OCI-LY7 (cell line): ENCODE results near the gene PDXP.

ENCODE experiments used
- EZH2phosphoT487 ChIP-seq: fragments of 200-600 bp; sonication (generic); IDR thresholded peaks from 2 replicates; pipeline ENCODE4 v1.6.1; 2018; ENCODE audit warnings: low read depth, borderline replicate concordance, mild to moderate bottlenecking, mixed run types, antibody characterized with exemption, low read length, moderate library complexity, mixed read lengths
- TF ChIP-seq, protein P1 (sequence below): fragments of 200-600 bp; sonication (generic); conservative IDR thresholded peaks from 2 replicates; pipeline ENCODE4 v1.5.1; 2014; ENCODE audit warnings: mild to moderate bottlenecking, antibody characterized with exemption, low read length, moderate library complexity, mixed read lengths

DNA sequence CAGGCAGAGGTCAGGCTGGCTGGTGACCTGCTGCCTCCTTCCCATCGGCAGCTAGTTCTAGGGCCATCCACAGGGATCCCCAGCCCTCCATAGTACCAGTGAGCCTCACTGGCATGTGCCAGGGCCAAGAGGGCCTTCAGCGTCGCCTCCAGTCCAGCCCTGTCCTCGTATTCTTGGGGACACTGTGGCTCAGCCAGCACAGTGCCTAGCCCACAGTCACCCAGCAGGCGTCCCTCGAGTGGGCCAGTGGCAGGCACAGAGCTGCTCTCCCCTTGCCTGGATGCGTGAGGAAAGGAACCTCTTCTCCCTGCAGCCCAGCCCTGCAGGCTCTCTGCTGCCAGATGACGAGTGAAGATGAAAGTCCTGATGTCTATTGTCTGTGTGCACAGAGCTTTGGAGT is 29.7 kb upstream of the PDXP start:
- TF ChIP-seq, protein P1, sequence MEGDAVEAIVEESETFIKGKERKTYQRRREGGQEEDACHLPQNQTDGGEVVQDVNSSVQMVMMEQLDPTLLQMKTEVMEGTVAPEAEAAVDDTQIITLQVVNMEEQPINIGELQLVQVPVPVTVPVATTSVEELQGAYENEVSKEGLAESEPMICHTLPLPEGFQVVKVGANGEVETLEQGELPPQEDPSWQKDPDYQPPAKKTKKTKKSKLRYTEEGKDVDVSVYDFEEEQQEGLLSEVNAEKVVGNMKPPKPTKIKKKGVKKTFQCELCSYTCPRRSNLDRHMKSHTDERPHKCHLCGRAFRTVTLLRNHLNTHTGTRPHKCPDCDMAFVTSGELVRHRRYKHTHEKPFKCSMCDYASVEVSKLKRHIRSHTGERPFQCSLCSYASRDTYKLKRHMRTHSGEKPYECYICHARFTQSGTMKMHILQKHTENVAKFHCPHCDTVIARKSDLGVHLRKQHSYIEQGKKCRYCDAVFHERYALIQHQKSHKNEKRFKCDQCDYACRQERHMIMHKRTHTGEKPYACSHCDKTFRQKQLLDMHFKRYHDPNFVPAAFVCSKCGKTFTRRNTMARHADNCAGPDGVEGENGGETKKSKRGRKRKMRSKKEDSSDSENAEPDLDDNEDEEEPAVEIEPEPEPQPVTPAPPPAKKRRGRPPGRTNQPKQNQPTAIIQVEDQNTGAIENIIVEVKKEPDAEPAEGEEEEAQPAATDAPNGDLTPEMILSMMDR: no peak
- no peak for TF ChIP-seq EZH2phosphoT487
